Cardiac muscle cell (in vitro differentiated cells and primary cell): ENCODE data around the gene TPD52L2. TPM values are rescaled to one million over a fixed set of nuclear protein-coding genes. Genes with fewer than 3 reads are reported as not detected.
"Not testable (repeated sequence)": the region's sequence is repeated elsewhere in the genome, so short reads cannot be mapped to it uniquely, and the experiment has no call there.

Source experiments
- DNase-seq, 2 donors: peaks; one replicate each; pipeline versions ENCODE4 v3.0.0 to v3.0.0-alpha.2; 2010 to 2017; ENCODE audit warnings: low read depth in 1 of 2, low spot score in 1 of 2
- H3K27ac ChIP-seq: fragments of 200-600 bp; sonication (generic); 2 replicates; pipeline ENCODE4 v1.5.1; 2016
- H3K27me3 ChIP-seq: fragments of 200-600 bp; sonication (generic); 2 replicates; pipeline ENCODE4 v1.6.0; 2016; ENCODE audit warnings: control low read depth
- H3K36me3 ChIP-seq: fragments of 200-600 bp; sonication (generic); 2 replicates; pipeline ENCODE4 v1.5.1; 2016; ENCODE audit warnings: control low read depth
- H3K4me1 ChIP-seq: fragments of 200-600 bp; sonication (generic); 2 replicates; pipeline ENCODE4 v1.8.1; 2017; ENCODE audit warnings: low read depth, mild to moderate bottlenecking, mixed run types
- H3K4me3 ChIP-seq: fragments of 200-600 bp; sonication (generic); 2 replicates; pipeline ENCODE4 v1.5.1; 2016; ENCODE audit warnings: mild to moderate bottlenecking
- H3K9me3 ChIP-seq: fragments of 200-600 bp; sonication (generic); 2 replicates; pipeline ENCODE4 v1.5.1; 2017; ENCODE audit warnings: low read depth, mild to moderate bottlenecking, control low read depth
- CTCF ChIP-seq: IDR thresholded peaks from 2 replicates; pipeline ENCODE4 v1.5.1; 2012; ENCODE audit warnings: low read depth, mild to moderate bottlenecking, low read length
- polyA plus RNA-seq: library from polyadenylated mRNA; unstranded; fragments of >200 nt; fragmentation: Nextera tagmentation; extraction: Ambion mirVana; gene quantifications from 2 replicates; pipeline ENCODE4 v1.2.1, GENCODE V29; 2016
- total RNA-seq: library from RNA; depleted of rRNA; stranded (reverse); fragments of >200 nt; gene quantifications from 2 replicates; pipeline ENCODE4 v1.2.3, GENCODE V29; 2016

TPD52L2 gene
- total and polyA plus RNA-seq, 2 experiments from 2014 or later = 103 to 114 TPM

DNA sequence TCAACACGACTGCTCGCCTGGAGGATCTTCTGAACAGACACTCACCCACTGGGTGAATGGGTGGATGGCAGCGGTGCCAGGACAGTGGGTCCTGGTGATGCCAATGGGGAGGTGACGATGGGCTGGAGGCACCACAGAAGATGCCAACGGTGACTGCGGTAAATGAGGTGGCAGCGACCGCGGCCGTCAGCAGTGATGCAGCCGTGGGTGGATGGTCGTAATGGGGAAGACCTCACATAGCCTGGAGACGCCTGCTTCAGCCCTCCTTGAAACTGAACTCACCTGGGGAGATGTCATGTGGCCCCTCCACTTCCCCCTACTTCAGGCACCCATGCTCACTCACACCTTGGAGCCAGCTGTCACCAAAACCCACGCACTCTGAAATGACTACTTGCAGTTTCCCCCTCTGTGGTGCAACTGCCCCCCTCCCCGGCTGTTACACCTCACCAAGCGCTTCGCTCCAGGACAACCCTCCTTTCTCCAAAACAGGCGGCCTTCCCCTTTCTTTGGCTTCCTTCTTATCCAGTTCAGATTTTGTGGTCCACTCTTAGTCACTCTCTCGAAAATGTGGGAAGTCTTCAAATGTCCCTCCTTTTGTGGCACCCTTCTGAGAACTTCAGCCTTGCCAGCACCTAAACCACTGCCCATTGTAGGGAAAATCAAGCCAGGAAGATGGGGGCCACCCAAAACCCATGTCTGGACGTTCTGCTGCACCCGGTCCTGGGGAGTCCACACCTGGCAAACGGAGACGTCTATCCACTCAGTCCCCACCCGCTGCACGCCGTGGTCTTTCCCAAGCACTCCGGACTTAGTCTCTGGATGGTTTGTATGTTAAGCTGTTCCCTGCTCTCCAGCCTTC, 14.2 kb upstream of the TPD52L2 start:
- Histone ChIP-seq H3K4me3 (no peak overlapping the region), H3K4me1 (peaks cover 49% of the 10 kb centered on the region), H3K9me3 (no peaks in the 10 kb centered on the region), H3K36me3 (no peaks in the 10 kb centered on the region), H3K27me3 (no peaks in the 10 kb centered on the region), H3K27ac (no peak overlapping the region)
- no peak for TF ChIP-seq CTCF
- DNase-seq = no peak

DNA sequence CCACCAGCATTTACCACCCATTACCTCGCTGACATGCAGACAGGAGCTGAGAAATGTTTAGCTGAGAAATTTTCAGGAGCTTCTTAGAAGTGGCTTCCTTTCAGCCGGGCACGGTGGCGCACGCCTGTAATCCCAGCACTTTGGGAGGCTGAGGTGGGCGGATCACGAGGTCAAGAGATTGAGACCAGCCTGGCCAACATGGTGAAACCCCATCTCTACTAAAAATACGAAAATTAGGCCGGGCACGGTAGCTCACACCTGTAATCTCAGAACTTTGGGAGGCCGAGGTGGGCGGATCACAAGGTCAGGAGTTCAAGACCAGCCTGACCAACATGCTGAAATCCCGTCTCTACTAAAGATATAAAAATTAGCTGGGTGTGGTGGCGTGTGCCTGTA, 13.5 kb upstream of the TPD52L2 start:
- not testable (repeated sequence) for H3K4me3 ChIP-seq, H3K27me3 ChIP-seq, DNase-seq, H3K9me3 ChIP-seq, H3K36me3 ChIP-seq, H3K27ac ChIP-seq
- H3K4me1 ChIP-seq = peaks cover 50% of the 10 kb centered on the region

DNA sequence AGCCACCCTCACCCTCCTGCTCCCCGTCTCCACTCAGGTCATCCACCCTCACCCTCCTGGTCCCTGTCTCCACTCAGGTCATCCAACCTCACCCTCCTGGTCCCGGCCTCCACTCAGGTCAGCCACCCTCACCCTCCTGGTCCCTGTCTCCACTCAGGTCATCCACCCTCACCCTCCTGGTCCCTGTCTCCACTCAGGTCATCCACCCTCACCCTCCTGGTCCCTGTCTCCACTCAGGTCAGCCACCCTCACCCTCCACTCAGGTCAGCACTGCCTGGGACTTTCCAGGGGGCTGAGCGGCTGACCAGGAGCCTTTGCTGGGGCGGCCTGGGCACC, 11.4 kb upstream of the TPD52L2 start:
- not testable (repeated sequence) for H3K4me3 ChIP-seq
- H3K4me1 ChIP-seq = peaks cover 46% of the 10 kb centered on the region
- H3K27ac ChIP-seq = peak overlapping the region; percentile 95

DNA sequence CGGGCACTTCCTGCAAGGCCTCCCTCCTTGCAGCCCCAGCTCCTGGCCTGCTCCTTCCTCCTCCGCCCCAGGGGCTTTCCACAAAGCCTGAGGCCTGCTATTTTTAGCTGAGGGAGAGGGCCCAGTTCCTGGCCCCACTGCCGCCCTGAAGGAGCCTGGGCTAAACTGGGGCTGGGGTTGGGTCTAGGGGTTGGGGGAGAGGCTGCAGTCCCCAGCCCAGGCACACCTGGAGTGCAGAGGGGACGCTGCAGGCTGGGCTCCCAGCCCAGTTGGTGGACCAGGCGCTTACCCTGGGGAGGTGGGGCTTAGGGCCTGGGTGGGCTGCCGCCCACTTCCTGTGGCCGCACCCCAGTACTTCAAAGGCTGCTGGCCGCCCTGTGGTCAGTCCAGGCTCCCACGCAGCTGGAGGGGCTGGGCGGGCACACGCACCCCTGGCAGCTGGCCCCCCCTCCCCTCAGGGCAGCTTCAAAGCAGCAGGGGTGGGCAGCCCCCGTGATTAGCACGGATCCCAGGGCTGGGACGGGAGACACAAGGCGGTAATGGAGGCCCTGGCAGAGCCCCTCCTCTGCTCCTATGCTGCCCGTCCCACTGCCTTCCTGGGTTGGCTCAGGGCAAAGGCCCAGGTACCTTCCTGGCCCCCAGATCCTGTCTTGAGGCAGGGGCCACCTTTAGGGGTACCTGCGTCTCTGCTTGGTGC, 10.9 kb upstream of the TPD52L2 start:
- Histone ChIP-seq H3K9me3 (no peaks in the 10 kb centered on the region), H3K27ac (peak overlapping the region; percentile 95), H3K36me3 (no peaks in the 10 kb centered on the region), H3K27me3 (no peaks in the 10 kb centered on the region), H3K4me3 (no peak overlapping the region), H3K4me1 (peaks cover 51% of the 10 kb centered on the region)
- no peak for TF ChIP-seq CTCF
- peak in 1 of 2 donors; percentile 25 for DNase-seq

More for the DNA sequence above, 11.4 kb upstream of the TPD52L2 start:
- not testable (repeated sequence) for H3K27me3 ChIP-seq, H3K9me3 ChIP-seq, DNase-seq, H3K36me3 ChIP-seq

GRCh38 chr20:63854766-63855362, 10.2 kb upstream of the TPD52L2 start:
- H3K36me3 ChIP-seq = no peaks in the 10 kb centered on the region
- no peak overlapping the region for H3K4me3 ChIP-seq
- no peak for TF ChIP-seq CTCF
- DNase-seq = peak; percentile 31 to 63
- H3K27me3 ChIP-seq = no peaks in the 10 kb centered on the region
- H3K4me1 ChIP-seq = peaks cover 52% of the 10 kb centered on the region
- no peaks in the 10 kb centered on the region for H3K9me3 ChIP-seq
- H3K27ac ChIP-seq = peak overlapping the region; percentile 95

DNA sequence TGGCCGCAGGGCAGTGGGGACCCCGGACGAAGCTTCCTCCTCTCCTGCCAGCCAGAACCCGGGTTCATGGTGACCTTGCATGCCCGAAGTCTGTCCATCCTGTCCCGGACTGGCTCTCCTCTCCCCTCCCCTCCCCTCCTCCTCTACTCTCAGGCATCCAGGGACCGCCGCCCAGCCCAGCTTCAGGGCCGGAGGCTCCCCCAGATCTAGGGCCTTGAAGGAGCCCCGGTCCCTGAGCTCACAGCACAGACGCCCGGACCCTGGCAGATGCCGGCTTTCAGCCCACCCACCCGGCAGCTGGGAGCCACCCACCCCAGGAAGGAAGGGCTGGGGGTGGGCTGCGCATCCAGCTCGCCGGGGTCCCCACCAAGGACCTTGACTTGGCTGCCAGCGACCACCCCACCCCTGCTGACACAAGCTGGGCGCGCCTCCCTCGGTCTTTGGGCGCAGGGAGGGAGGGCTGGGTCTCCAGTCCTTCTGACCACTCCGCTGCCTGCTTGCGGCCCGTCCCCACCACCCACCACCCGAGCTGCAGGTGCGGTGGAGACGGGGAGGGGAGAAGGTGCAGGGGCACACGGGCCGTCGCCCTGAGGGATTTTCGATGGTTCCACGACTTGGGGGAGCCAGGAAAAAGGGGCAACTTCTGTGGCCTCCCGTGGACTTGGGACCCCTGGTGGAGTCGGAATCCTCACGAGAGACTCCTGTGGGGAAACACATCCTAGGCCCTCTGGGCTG, 9.5 kb upstream of the TPD52L2 start:
- peaks cover 52% of the 10 kb centered on the region for H3K4me1 ChIP-seq
- TF ChIP-seq CTCF = no peak
- no peaks in the 10 kb centered on the region for H3K9me3 ChIP-seq
- H3K36me3 ChIP-seq = no peaks in the 10 kb centered on the region
- no peaks in the 10 kb centered on the region for H3K27me3 ChIP-seq
- DNase-seq = no peak
- no peak overlapping the region for H3K4me3 ChIP-seq
- H3K27ac ChIP-seq = peak overlapping the region; percentile 95
